Muscle layer of duodenum (tissue), 2 donors: ENCODE measurements around the gene PIGX.
A peak's percentile ranks its signal among the peaks of the same experiment; 100 is the strongest.
"Not testable (repeated sequence)": the region's sequence is repeated elsewhere in the genome, so short reads cannot be mapped to it uniquely, and the experiment has no call there.

Experiments
- H3K27ac ChIP-seq: one replicate; pipeline ENCODE4 v1.7.0; 2013; ENCODE audit warnings: mild to moderate bottlenecking, low read length
- H3K27me3 ChIP-seq: one replicate; pipeline ENCODE4 v1.7.0; 2013; ENCODE audit warnings: low read depth, mild to moderate bottlenecking, control low read depth, low read length
- H3K36me3 ChIP-seq, 2 donors: one replicate each; pipeline ENCODE4 v1.7.0; 2013; ENCODE audit warnings: low read length in 2 of 2, control low read depth in 1 of 2, mild to moderate bottlenecking in 1 of 2; ENCODE audit not compliant: insufficient read depth in 2 of 2, control insufficient read depth in 1 of 2
- H3K4me1 ChIP-seq, 2 donors: one replicate each; pipeline ENCODE4 v1.7.0; 2013; ENCODE audit warnings: low read length in 2 of 2, mild to moderate bottlenecking in 2 of 2, control low read depth in 1 of 2, moderate library complexity in 1 of 2; ENCODE audit not compliant: insufficient read depth in 2 of 2, control insufficient read depth in 1 of 2
- H3K4me3 ChIP-seq, 2 donors: one replicate each; pipeline ENCODE4 v1.7.0; 2013; ENCODE audit warnings: low read length in 2 of 2, low read depth in 1 of 2, mild to moderate bottlenecking in 1 of 2
- H3K9me3 ChIP-seq, 2 donors: one replicate each; pipeline ENCODE4 v1.7.0; 2013; ENCODE audit warnings: low read length in 2 of 2, control low read depth in 1 of 2, mild to moderate bottlenecking in 1 of 2; ENCODE audit not compliant: control insufficient read depth in 1 of 2
- donor health status: healthy.

The PIGX gene

GRCh38 chr3:196740481-196741248, 28.5 kb downstream of the PIGX start:
- peaks cover 0 to 10% of the 10 kb centered on the region in 2 donors for H3K36me3 ChIP-seq
- peaks cover 0 to 20% of the 10 kb centered on the region in 2 donors for H3K4me1 ChIP-seq
- peak overlapping the region; percentile 99 for H3K27ac ChIP-seq
- no peaks in the 10 kb centered on the region for H3K9me3 ChIP-seq
- H3K4me3 ChIP-seq, result peak overlapping the region; percentile 90 to 91
- no peaks in the 10 kb centered on the region for H3K27me3 ChIP-seq

DNA sequence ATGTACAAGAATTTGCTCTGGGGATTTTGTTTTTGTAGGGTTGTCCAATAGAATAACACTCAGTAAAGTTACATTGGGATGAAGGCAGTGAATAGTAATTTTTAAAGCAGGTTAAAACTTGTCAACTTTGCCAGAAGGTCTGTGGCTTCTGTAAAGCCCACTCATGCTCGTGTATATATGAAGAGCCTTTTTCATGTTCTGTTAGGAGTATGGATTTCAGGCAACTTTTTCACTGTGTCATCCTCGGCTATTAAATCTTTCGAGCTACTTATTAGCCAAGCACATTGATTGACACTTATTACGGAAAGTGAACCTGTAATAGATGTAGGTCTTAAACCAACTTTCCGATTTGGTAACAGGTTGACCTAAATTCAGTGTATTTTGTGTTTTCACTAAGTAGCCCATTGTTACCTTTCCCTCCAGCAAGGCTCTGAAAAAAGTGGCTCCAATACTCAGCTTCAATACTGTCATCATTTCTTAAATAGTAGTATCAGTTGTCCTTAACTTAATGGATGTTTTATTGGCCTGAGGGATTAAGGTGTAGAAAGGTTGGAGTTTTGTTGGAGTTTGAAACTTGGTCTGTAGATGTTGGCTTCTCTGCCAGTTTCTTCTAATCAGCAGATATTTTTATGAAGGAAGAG, 29.2 kb downstream of the PIGX start:
- Histone ChIP-seq H3K9me3 (no peaks in the 10 kb centered on the region), H3K36me3 (peaks cover 0 to 10% of the 10 kb centered on the region in 2 donors), H3K4me1 (peaks cover 0 to 20% of the 10 kb centered on the region in 2 donors), H3K27me3 (no peaks in the 10 kb centered on the region), H3K4me3 (peak overlapping the region; percentile 90 to 91), H3K27ac (peak overlapping the region; percentile 99)

DNA sequence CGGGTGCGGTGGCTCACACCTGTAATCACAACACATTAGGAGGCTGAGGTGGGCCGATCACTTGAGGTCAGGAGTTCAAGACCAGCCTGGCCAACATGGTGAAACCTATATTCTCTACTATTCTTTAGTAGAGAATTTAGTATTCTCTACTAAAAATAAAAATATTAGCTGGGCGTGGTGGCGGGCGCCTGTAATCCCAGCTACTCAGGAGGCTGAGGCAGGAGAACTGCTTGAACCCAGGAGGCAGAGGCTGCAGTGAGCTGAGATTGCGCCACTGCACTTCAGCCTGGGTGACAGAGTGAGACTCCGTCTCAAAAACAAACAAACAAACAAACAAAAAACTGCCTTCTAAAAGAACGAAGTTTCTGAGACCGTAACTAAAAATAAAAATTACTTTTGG, 31.4 kb downstream of the PIGX start:
- not testable (repeated sequence) for H3K27me3 ChIP-seq, H3K27ac ChIP-seq, H3K4me3 ChIP-seq, H3K9me3 ChIP-seq
- peaks cover 0 to 10% of the 10 kb centered on the region in 2 donors for H3K36me3 ChIP-seq
- peaks cover 0 to 20% of the 10 kb centered on the region in 2 donors for H3K4me1 ChIP-seq

DNA sequence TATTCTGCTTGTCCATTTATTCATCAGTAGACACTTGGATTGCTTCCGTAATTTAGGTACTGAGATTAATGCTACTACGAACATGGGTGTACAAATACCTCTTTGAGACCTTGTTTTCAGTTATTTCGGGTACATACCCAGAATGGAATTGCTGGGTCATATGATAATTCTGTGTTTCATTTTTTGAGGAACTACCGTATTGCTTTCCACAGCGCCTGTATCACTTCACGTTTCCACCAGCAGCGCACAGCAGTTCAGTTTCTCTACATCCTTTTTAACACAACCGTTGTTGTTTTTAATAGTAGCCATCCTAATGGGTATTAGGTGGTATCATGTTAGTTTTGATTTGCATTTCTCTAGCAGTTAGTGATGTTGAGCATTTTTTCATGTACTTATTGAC, 36.9 kb downstream of the PIGX start:
- H3K36me3 ChIP-seq, result no peaks in the 10 kb centered on the region
- H3K27ac ChIP-seq, result no peak overlapping the region
- peaks cover 1 to 4% of the 10 kb centered on the region in 2 donors for H3K4me1 ChIP-seq
- no peaks in the 10 kb centered on the region for H3K9me3 ChIP-seq
- no peak overlapping the region for H3K4me3 ChIP-seq
- H3K27me3 ChIP-seq, result no peaks in the 10 kb centered on the region

DNA sequence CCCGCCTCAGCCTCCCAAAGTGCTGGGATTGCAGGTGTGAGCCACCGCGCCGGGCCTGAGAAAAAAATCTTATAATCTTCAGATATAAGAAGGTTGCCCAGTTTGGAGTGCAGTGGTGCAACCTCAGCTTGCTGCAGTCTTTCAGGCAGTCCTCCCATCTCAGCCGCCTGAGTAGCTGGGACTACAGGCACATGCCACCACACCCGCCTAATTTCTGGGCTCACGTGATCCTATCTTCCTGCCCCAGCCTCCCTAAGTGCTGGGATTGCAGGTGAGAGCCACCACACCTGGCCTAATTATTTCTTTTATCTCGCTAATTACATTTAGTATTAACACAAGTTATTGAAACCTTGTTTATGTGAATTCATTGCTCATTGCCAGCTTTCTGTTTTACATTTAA, 41.0 kb downstream of the PIGX start:
- H3K4me1 ChIP-seq, result peaks cover 7% of the 10 kb centered on the region in 2 donors
- no peak overlapping the region for H3K27ac ChIP-seq
- H3K27me3 ChIP-seq, result no peaks in the 10 kb centered on the region
- H3K9me3 ChIP-seq, result peaks cover 0 to 4% of the 10 kb centered on the region in 2 donors
- no peak overlapping the region for H3K4me3 ChIP-seq
- peaks cover 0 to 7% of the 10 kb centered on the region in 2 donors for H3K36me3 ChIP-seq

- peaks cover 0 to 4% of the 10 kb centered on the region in 2 donors for H3K9me3 ChIP-seq
- no peak overlapping the region for H3K4me3 ChIP-seq
- H3K27ac ChIP-seq, result no peak overlapping the region
- H3K27me3 ChIP-seq, result no peaks in the 10 kb centered on the region
- peaks cover 7% of the 10 kb centered on the region in 2 donors for H3K4me1 ChIP-seq
- peaks cover 0 to 7% of the 10 kb centered on the region in 2 donors for H3K36me3 ChIP-seq
These were observed 42.2 kb downstream of the PIGX start for GRCh38 chr3:196754091-196754981.

- no peaks in the 10 kb centered on the region for H3K27me3 ChIP-seq
- peaks cover 7% of the 10 kb centered on the region in 2 donors for H3K4me1 ChIP-seq
- H3K9me3 ChIP-seq, result peaks cover 0 to 4% of the 10 kb centered on the region in 2 donors
- H3K27ac ChIP-seq, result no peak overlapping the region
- H3K36me3 ChIP-seq, result peaks cover 0 to 7% of the 10 kb centered on the region in 2 donors
- H3K4me3 ChIP-seq, result no peak overlapping the region
These were observed 44.6 kb downstream of the PIGX start for GRCh38 chr3:196756732-196757131.

- Histone ChIP-seq H3K4me1 (peaks cover 7% of the 10 kb centered on the region in 2 donors), H3K9me3 (peaks cover 0 to 4% of the 10 kb centered on the region in 2 donors), H3K4me3 (no peak overlapping the region), H3K27ac (no peak overlapping the region), H3K36me3 (peaks cover 0 to 7% of the 10 kb centered on the region in 2 donors), H3K27me3 (no peaks in the 10 kb centered on the region)
These were observed 45.9 kb downstream of the PIGX start for GRCh38 chr3:196757876-196758739.

DNA sequence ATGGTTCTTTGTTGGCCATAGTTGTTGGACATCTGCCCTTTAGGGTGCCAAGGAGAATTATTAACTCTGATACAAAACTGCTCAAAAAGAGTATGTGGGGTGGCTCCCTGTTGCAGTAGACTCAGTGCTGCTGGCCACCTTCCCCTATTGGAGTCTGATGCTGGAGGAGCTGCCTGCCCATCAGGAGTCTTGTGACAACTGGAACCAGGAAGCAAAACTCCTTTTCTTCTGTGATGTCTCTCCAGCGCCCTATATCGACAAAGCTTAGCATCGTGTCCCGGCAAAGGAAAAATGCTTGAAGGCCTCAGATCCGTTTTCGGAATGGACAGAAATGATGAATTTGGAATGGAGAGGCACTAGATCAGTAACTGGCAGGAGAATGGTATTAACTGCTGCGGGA, 51.0 kb downstream of the PIGX start:
- no peaks in the 10 kb centered on the region for H3K9me3 ChIP-seq
- no peaks in the 10 kb centered on the region for H3K27me3 ChIP-seq
- H3K27ac ChIP-seq, result no peak overlapping the region
- no peak overlapping the region for H3K4me3 ChIP-seq
- H3K4me1 ChIP-seq, result no peaks in the 10 kb centered on the region
- no peaks in the 10 kb centered on the region for H3K36me3 ChIP-seq

- Histone ChIP-seq H3K27me3 (no peaks in the 10 kb centered on the region), H3K27ac (no peak overlapping the region), H3K4me3 (no peak overlapping the region), H3K36me3 (no peaks in the 10 kb centered on the region), H3K4me1 (no peaks in the 10 kb centered on the region), H3K9me3 (no peaks in the 10 kb centered on the region)
These were observed 53.3 kb downstream of the PIGX start for GRCh38 chr3:196765454-196765853.
